ENCODE results near the gene DBNDD2.
A peak's percentile ranks its signal among the peaks of the same experiment; 100 is the strongest.

DBNDD2 gene

GRCh38 chr20:45415822-45416637 lies 7.9 kb downstream of the DBNDD2 start, which contains the start of gene PIGT:
Gene PIGT (plus strand): TSS chr20:45416141. CDS start chr20:45416157, 16 bp downstream.
- DNase-seq (ENCODE audit: low read depth): peak; percentile 83

GRCh38 chr20:45416917-45417316 lies 8.8 kb downstream of the DBNDD2 start:
- no peak for DNase-seq (ENCODE audit: low read depth)

- DNase-seq (ENCODE audit: low read depth): no peak
These were observed 11.4 kb downstream of the DBNDD2 start for GRCh38 chr20:45419188-45420091.

GRCh38 chr20:45420125-45420524 lies 12.0 kb downstream of the DBNDD2 start:
- no peak for DNase-seq (ENCODE audit: low read depth)

GRCh38 chr20:45423700-45424099 lies 15.6 kb downstream of the DBNDD2 start:
- DNase-seq (ENCODE audit: low read depth): no peak

GRCh38 chr20:45425561-45425960 lies 17.5 kb downstream of the DBNDD2 start:
- DNase-seq (ENCODE audit: low read depth): no peak

GRCh38 chr20:45426320-45427016 lies 18.4 kb downstream of the DBNDD2 start:
- no peak for DNase-seq (ENCODE audit: low read depth)

GRCh38 chr20:45427236-45428149 lies 19.4 kb downstream of the DBNDD2 start:
- no peak for DNase-seq (ENCODE audit: low read depth)

- DNase-seq (ENCODE audit: low read depth): no peak
These were observed 21.5 kb downstream of the DBNDD2 start for GRCh38 chr20:45429618-45430017.

GRCh38 chr20:45432294-45432693 lies 24.2 kb downstream of the DBNDD2 start:
- peak; percentile 15 for DNase-seq (ENCODE audit: low read depth)

- no peak for DNase-seq (ENCODE audit: low read depth)
These were observed 25.2 kb downstream of the DBNDD2 start for GRCh38 chr20:45433316-45433715.

GRCh38 chr20:45433976-45434375 lies 25.9 kb downstream of the DBNDD2 start:
- no peak for DNase-seq (ENCODE audit: low read depth)

GRCh38 chr20:45436732-45437485 lies 28.8 kb downstream of the DBNDD2 start:
- peak; percentile 82 for DNase-seq (ENCODE audit: low read depth)

- no peak for DNase-seq (ENCODE audit: low read depth)
These were observed 32.3 kb downstream of the DBNDD2 start for GRCh38 chr20:45440424-45440823.

GRCh38 chr20:45440891-45441685 lies 33.0 kb downstream of the DBNDD2 start:
- DNase-seq (ENCODE audit: low read depth): no peak

GRCh38 chr20:45441746-45442145 lies 33.7 kb downstream of the DBNDD2 start:
- no peak for DNase-seq (ENCODE audit: low read depth)

- no peak for DNase-seq (ENCODE audit: low read depth)
These were observed 36.0 kb downstream of the DBNDD2 start for GRCh38 chr20:45444050-45444449.

- DNase-seq (ENCODE audit: low read depth): no peak
These were observed 37.9 kb downstream of the DBNDD2 start for GRCh38 chr20:45445805-45446562.

- no peak for DNase-seq (ENCODE audit: low read depth)
These were observed 40.2 kb downstream of the DBNDD2 start for GRCh38 chr20:45448270-45448669.

Measured in stimulated activated CD8-positive, alpha-beta memory T cell treated with anti-CD3 and anti-CD28 coated beads, Interleukin-12 subunit alpha, Interleukin-12 subunit beta, amount 100 ng/mL, for 1 hour (primary cell).